K562 (cell line): ENCODE results near the gene TP53BP2. TPM values are rescaled to one million over a fixed set of nuclear protein-coding genes. Genes with fewer than 3 reads are reported as not detected.

Source experiments
- ATAC-seq: fragments of 200-7000 bp; cut with Tn5 transposase; 3 replicates; pipeline ENCODE4 v1.9.1; 2020; ENCODE audit warnings: moderate library complexity
- BruUV-seq: library from RNA; stranded (reverse); fragments of 400-500 nt; replicated peaks from 2 replicates; lab custom pipeline; 2021; lab: Mats Ljungman, UMichigan
- CTCF ChIA-PET: fragments of 300-600 bp; formaldehyde crosslinking; extraction: SDS; loops from one replicate; lab custom pipeline; 2021; ENCODE audit warnings: low intra/inter-chr PET ratio; lab: Yijun Ruan, JAX
- POLR2A ChIA-PET: fragments of 300-600, 350-650 bp; sonication (Branson Sonifier 250); formaldehyde crosslinking; extraction: SDS; loops from one replicate; lab custom pipeline; 2021; ENCODE audit warnings: antibody characterized with exemption, inconsistent platforms; lab: Yijun Ruan, JAX
- DNase-seq, 4 experiments: peaks; one replicate each; pipeline versions ENCODE4 v3.0.0 to v3.0.0-alpha.2; 2011 to 2018; ENCODE audit warnings: low spot score in 3 of 4, mixed read lengths in 3 of 4; ENCODE audit errors: extremely low read depth in 1 of 4
- FAIRE-seq: peaks from 2 replicates; lab custom pipeline; 2011; peaks lifted over from hg19 to GRCh38; lab: Jason Lieb, UNC
- H2AFZ ChIP-seq: 2 replicates; pipeline ENCODE4 v1.6.0; 2011; ENCODE audit warnings: low read depth, low read length, control low read depth, inconsistent platforms
- H3K27ac ChIP-seq: fragments of 200-600 bp; 3 replicates; pipeline ENCODE4 v1.8.0; 2011; ENCODE audit warnings: low read depth, mild to moderate bottlenecking, control low read depth, inconsistent platforms, low read length, moderate library complexity, mixed read lengths; ENCODE audit errors: extremely low read depth
- H3K27me3 ChIP-seq, 2 experiments: fragments of 300-600 bp in 1 of 2; 2 replicates in 1 of 2; 3 replicates in 1 of 2; pipeline versions ENCODE4 v1.6.0 to v1.8.0; 2011; ENCODE audit warnings: inconsistent platforms in 2 of 2, low read length in 2 of 2, mild to moderate bottlenecking in 1 of 2, mixed read lengths in 1 of 2, moderate library complexity in 1 of 2; ENCODE audit not compliant: control insufficient read depth in 2 of 2, insufficient read depth in 2 of 2
- H3K36me3 ChIP-seq: fragments of 300-600 bp; 3 replicates; pipeline ENCODE4 v1.8.0; 2011; ENCODE audit warnings: mild to moderate bottlenecking, low read length, inconsistent platforms; ENCODE audit not compliant: control insufficient read depth, insufficient read depth
- H3K4me1 ChIP-seq, 2 experiments: fragments of 200-600 bp in 1 of 2; replicated peaks in 1 of 2; 2 replicates in 1 of 2; 3 replicates in 1 of 2; pipeline versions ENCODE4 v1.5.1 to v1.8.0; 2011; ENCODE audit warnings: inconsistent platforms in 2 of 2, low read length in 2 of 2, mild to moderate bottlenecking in 1 of 2, mixed read lengths in 1 of 2, moderate library complexity in 1 of 2; ENCODE audit not compliant: control insufficient read depth in 2 of 2, insufficient read depth in 2 of 2
- H3K4me2 ChIP-seq: 2 replicates; pipeline ENCODE4 v1.6.1; 2011; ENCODE audit warnings: low read length, control low read depth, inconsistent platforms, mixed read lengths; ENCODE audit not compliant: insufficient read depth
- H3K4me3 ChIP-seq: fragments of 200-600 bp; sonication (generic), shearing (Covaris generic); 2 replicates; pipeline ENCODE4 v1.5.1; 2016; ENCODE audit warnings: control low read depth, inconsistent platforms
- H3K79me2 ChIP-seq: fragments of 200-600 bp; 3 replicates; pipeline ENCODE4 v1.8.0; 2011; ENCODE audit warnings: low read length, inconsistent platforms; ENCODE audit not compliant: control insufficient read depth, insufficient read depth
- H3K9ac ChIP-seq, 2 experiments: 2 replicates each; pipeline versions ENCODE4 v1.6.0 to v1.6.1; 2011; ENCODE audit warnings: low read depth in 2 of 2, low read length in 2 of 2, control low read depth in 1 of 2, inconsistent platforms in 1 of 2, mild to moderate bottlenecking in 1 of 2, mixed read lengths in 1 of 2; ENCODE audit not compliant: insufficient read depth in 1 of 2
- H3K9me1 ChIP-seq: one replicate; pipeline ENCODE4 v1.6.0; 2011; ENCODE audit warnings: inconsistent platforms, mild to moderate bottlenecking, low read length, moderate library complexity; ENCODE audit not compliant: control insufficient read depth, insufficient read depth
- H3K9me3 ChIP-seq: replicated peaks from 2 replicates; pipeline ENCODE4 v1.5.1; 2011; ENCODE audit warnings: low read depth, low read length, inconsistent platforms; ENCODE audit not compliant: control insufficient read depth, insufficient read depth
- H4K20me1 ChIP-seq: replicated peaks from 2 replicates; pipeline ENCODE4 v1.6.1; 2011; ENCODE audit warnings: low read length, inconsistent platforms, mixed read lengths; ENCODE audit not compliant: control insufficient read depth, insufficient read depth
- POLR2AphosphoS2 ChIP-seq: IDR thresholded peaks from 2 replicates; pipeline ENCODE4 v1.6.1; 2012; ENCODE audit warnings: low read length, improper control_type of control experiment
- ZNF695 ChIP-seq: fragments of 450-650 bp; formaldehyde crosslinking; IDR thresholded peaks from 2 replicates; pipeline ENCODE4 v1.4.0; 2020; ENCODE audit warnings: mild to moderate bottlenecking, moderate library complexity
- WGBS: fragments of 100-300 bp; shearing (Covaris generic); methylation state at CpG from one replicate; pipeline ENCODE4 v1.1.6; 2016; ENCODE audit warnings: low coverage, mixed read lengths; ENCODE audit not compliant: insufficient coverage; ENCODE audit errors: missing lambda C conversion rate; 5-methylcytosine and 5-hydroxymethylcytosine counted together
- in situ Hi-C: fragments of 300-500 bp; cut with MboI; formaldehyde crosslinking; loops from 4 replicates; pipeline ENCODE4 v1.15.0; 2018; ENCODE audit warnings: inconsistent platforms, mixed read lengths
- intact Hi-C: fragments of 100-400 bp; cut with micrococcal nuclease; formaldehyde crosslinking; loops from 2 replicates; pipeline ENCODE4 v1.14.2; 2022
- polyA plus RNA-seq, 8 experiments: library from polyadenylated mRNA; depleted of rRNA in 4 of 8; stranded (reverse) in 5 of 8; unstranded in 3 of 8; fragments of >200 nt; fragmentation: Nextera tagmentation in 2 of 8; fragmentation: Illumina TruSeq in 1 of 8; extraction: Ambion mirVana in 2 of 8; extraction: Trizol in 1 of 8; gene quantifications; 2 replicates each; pipeline versions ENCODE4 v1.2.1 to v1.2.3, GENCODE V29; 2011 to 2014; ENCODE audit warnings: inconsistent platforms in 1 of 8, missing spikeins in 1 of 8
- total RNA-seq, 7 experiments: library from RNA; depleted of rRNA in 6 of 7; stranded (reverse); fragments of >200 nt in 6 of 7; fragmentation: Illumina TruSeq in 2 of 7; extraction: Trizol in 2 of 7; gene quantifications; 2 replicates each; pipeline versions ENCODE4 v1.2.1 to v1.2.3, GENCODE V29; 2011 to 2021; ENCODE audit warnings: low replicate concordance in 1 of 7

TP53BP2 gene
- total and polyA plus RNA-seq, 9 of the 15 experiments (the other 6 are each of a cell fraction or from before 2014, with no cell fraction given) = 17.0 to 69.6 (median 40.1) TPM

DNA sequence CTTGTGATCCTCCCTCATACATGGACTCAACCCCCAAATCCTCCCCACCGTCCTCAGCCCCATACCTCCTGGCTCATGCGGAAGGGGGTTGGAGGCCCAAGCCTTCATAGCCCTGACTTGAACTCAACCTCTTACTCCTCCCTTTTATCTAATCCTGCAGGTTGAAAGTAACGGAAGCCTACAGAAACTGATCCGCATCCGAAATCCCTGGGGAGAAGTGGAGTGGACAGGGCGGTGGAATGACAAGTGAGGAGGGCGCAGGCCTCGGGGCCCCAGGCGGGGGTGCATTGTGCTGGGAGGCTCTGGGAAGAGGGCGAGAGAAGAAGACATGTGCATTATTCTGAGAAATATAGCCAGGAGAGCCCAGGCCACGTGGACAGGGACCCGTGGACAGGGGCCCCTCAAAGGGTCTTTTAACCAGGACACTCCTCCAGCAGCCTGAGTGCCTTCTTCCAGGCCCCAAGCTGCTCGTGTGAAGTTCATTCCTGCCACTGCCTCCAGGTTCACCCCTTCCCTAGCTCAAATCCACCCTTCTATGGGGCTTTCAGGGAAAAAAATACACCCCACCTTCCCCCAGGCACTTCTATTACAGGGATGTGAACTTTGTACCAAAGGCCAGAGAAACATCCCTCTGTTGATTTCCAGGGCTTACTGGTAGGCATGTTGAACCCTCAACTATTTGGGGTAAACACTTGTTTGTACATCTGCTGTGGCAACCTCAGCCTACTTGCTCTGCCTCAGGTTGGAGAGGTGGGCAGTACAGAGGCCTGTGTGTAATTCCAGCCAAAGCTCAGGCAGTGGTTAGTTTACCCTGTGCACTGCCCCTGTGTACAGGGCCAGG lies 94.8 kb downstream of the TP53BP2 start:
- no peaks in the 10 kb centered on the region for H3K9me1 ChIP-seq
- no peak overlapping the region for H3K4me3 ChIP-seq
- 84% methylated on average over 13 of the region's 13 CpGs for WGBS
- TF ChIP-seq POLR2AphosphoS2 = 0 out of 2 replicates have a peak, but pooled peaks have one; percentile 8
- TF ChIP-seq ZNF695 (CRISPR knock-in tag) = no peak
- TF ChIP-seq, all 486 proteins: peak for 1
- H4K20me1 ChIP-seq = no peaks in the 10 kb centered on the region
- no peak overlapping the region for H3K27ac ChIP-seq
- DNase-seq = no peak
- no peak for FAIRE-seq
- BruUV-seq = no TSS peak
- intact Hi-C loops (no loop called here), in situ Hi-C loops (loop anchor here (10.0 kb wide), 1 partner anchor 196 kb away; no protein-coding TSS in a partner anchor)
- H2AFZ ChIP-seq = no peak overlapping the region
- H3K36me3 ChIP-seq = peaks cover 96% of the 10 kb centered on the region
- no peak overlapping the region for H3K4me2 ChIP-seq
- peaks cover 0 to 10% of the 10 kb centered on the region in 2 experiments; a peak in 2 of 5 replicates for H3K4me1 ChIP-seq
- H3K9me3 ChIP-seq = no peaks in the 10 kb centered on the region
- H3K27me3 ChIP-seq = no peaks in the 10 kb centered on the region
- no peak for ATAC-seq
- H3K9ac ChIP-seq = peak overlapping the region in 1 of 2 experiments; percentile 27; a peak in 1 of 4 replicates
- CTCF ChIA-PET = interaction anchor here (1.8 to 3.0 kb wide), 2 partner anchors 41 to 53 kb away, joined by 5 to 40 read pairs; no protein-coding TSS in a partner anchor
- POLR2A ChIA-PET = interaction anchor here (0.6 to 2.1 kb wide), 5 partner anchors 9 to 1057 kb away, joined by 3 to 12 read pairs (median 3); no protein-coding TSS in a partner anchor
- no peaks in the 10 kb centered on the region for H3K79me2 ChIP-seq
